NT2/D1 (cell line): ENCODE results near the gene PHTF2.

ENCODE experiments used
- DNase-seq: peaks from one replicate; pipeline ENCODE4 v3.0.0-alpha.2; 2011; ENCODE audit warnings: low read depth, low spot score
- H3K27me3 ChIP-seq: 2 replicates; pipeline ENCODE4 v1.6.0; 2011; ENCODE audit warnings: mild to moderate bottlenecking; ENCODE audit not compliant: insufficient read length, insufficient read depth
- H3K36me3 ChIP-seq: 2 replicates; pipeline ENCODE4 v1.6.1; 2011; ENCODE audit warnings: mild to moderate bottlenecking, low read length, mixed read lengths; ENCODE audit not compliant: insufficient read depth, insufficient read length
- H3K4me1 ChIP-seq: 2 replicates; pipeline ENCODE4 v1.5.1; 2011; ENCODE audit not compliant: insufficient read depth, insufficient read length
- H3K4me3 ChIP-seq: 2 replicates; pipeline ENCODE4 v1.5.1; 2011; ENCODE audit warnings: low read depth; ENCODE audit not compliant: insufficient read length
- H3K9ac ChIP-seq: 2 replicates; pipeline ENCODE4 v1.6.0; 2011; ENCODE audit warnings: low read depth; ENCODE audit not compliant: insufficient read length
- H3K9me3 ChIP-seq: 2 replicates; pipeline ENCODE4 v1.5.1; 2011; ENCODE audit warnings: mild to moderate bottlenecking, low read length; ENCODE audit not compliant: insufficient read depth
- SUZ12 ChIP-seq: IDR thresholded peaks from 2 replicates; pipeline ENCODE4 v1.6.1; 2011; ENCODE audit not compliant: insufficient read length, insufficient read depth; ENCODE audit errors: extremely low read depth
- YY1 ChIP-seq: IDR thresholded peaks from 2 replicates; pipeline ENCODE4 v1.6.1; 2011; ENCODE audit not compliant: insufficient read length, insufficient read depth
- ZNF274 ChIP-seq: IDR thresholded peaks from 2 replicates; pipeline ENCODE4 v1.6.1; 2011; ENCODE audit warnings: mild to moderate bottlenecking, low read depth, low read length

PHTF2 gene

GRCh38 chr7:77912293-77912692 is 113.7 kb downstream of the PHTF2 start:
- Histone ChIP-seq H3K4me3 (no peak overlapping the region), H3K9ac (no peak overlapping the region), H3K27me3 (no peaks in the 10 kb centered on the region), H3K4me1 (no peaks in the 10 kb centered on the region), H3K9me3 (no peaks in the 10 kb centered on the region), H3K36me3 (no peaks in the 10 kb centered on the region)
- no peak for DNase-seq
- TF ChIP-seq YY1 (no peak), ZNF274 (no peak), SUZ12 (no peak)

DNA sequence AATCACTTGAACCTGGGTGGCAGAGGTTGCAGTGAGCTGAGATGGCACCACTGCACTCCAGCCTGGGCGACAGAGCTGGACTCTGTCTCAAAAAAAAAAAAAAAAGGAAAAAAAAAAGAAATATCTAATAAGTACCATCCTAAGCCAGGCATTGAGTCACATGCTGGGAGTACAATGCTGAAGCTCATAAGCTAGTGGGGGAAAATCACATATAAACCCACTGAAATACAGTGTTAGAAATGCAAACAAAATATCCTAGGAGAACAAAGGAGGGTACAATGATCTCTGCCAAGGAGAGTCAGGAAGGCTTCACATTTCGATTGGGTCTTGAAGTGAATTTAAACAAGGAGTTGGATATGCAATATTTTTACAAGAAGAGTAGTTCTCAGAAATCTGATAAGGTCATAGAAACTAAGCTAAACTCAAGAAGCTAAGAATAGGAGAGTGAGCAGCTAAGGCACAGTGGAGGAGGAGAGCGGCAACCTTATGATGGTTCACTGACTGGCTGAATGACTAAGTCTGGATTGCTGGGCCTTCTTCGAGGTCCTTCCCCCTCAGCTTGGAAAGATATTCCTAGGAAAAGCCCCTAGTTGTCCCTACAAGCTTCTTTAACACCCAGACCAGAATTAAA is 115.5 kb downstream of the PHTF2 start:
- DNase-seq: no peak
- Histone ChIP-seq H3K36me3 (no peaks in the 10 kb centered on the region), H3K4me1 (no peaks in the 10 kb centered on the region), H3K9ac (no peak overlapping the region), H3K4me3 (no peak overlapping the region), H3K9me3 (no peaks in the 10 kb centered on the region), H3K27me3 (no peaks in the 10 kb centered on the region)
- TF ChIP-seq YY1 (no peak), SUZ12 (no peak), ZNF274 (no peak)

- Histone ChIP-seq H3K4me1 (no peaks in the 10 kb centered on the region), H3K4me3 (no peak overlapping the region), H3K27me3 (no peaks in the 10 kb centered on the region), H3K9ac (no peak overlapping the region), H3K36me3 (no peaks in the 10 kb centered on the region), H3K9me3 (no peaks in the 10 kb centered on the region)
- no peak for TF ChIP-seq YY1
- no peak for TF ChIP-seq ZNF274
- no peak for TF ChIP-seq SUZ12
- no peak for DNase-seq
Measured at GRCh38 chr7:77917500-77918262, 119.1 kb downstream of the PHTF2 start.

DNA sequence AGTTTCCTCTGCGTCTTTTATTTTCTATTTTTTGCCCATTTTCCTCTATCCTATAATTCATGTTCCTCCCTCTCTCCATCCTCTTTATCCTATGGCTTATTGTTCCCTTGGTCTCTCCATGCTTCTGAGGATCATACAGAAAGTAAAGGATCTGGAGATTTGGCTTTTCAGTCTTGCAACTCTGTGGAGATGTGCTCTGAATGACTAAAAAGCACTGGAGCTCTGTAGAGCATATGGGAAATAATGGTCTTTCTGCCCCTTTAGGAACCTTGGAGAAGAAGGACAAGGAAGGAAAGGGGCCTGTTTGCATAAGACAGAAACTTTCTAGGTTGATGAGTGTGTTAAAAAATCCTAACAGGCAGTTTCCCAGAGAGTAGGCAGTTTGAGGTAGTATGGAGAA is 120.1 kb downstream of the PHTF2 start:
- H3K9me3 ChIP-seq: no peaks in the 10 kb centered on the region
- no peaks in the 10 kb centered on the region for H3K27me3 ChIP-seq
- no peak overlapping the region for H3K4me3 ChIP-seq
- no peak overlapping the region for H3K9ac ChIP-seq
- H3K36me3 ChIP-seq: no peaks in the 10 kb centered on the region
- no peak for DNase-seq
- no peak for TF ChIP-seq YY1
- no peak for TF ChIP-seq SUZ12
- TF ChIP-seq ZNF274: no peak
- H3K4me1 ChIP-seq: no peaks in the 10 kb centered on the region

- H3K4me1 ChIP-seq: no peaks in the 10 kb centered on the region
Measured at GRCh38 chr7:77923419-77923818, 124.8 kb downstream of the PHTF2 start.

GRCh38 chr7:77930496-77930895 is 131.9 kb downstream of the PHTF2 start:
- Histone ChIP-seq H3K4me3 (no peak overlapping the region), H3K9me3 (no peaks in the 10 kb centered on the region), H3K36me3 (no peaks in the 10 kb centered on the region), H3K4me1 (no peaks in the 10 kb centered on the region), H3K9ac (no peak overlapping the region), H3K27me3 (no peaks in the 10 kb centered on the region)
- DNase-seq: no peak
- no peak for TF ChIP-seq ZNF274
- no peak for TF ChIP-seq SUZ12
- no peak for TF ChIP-seq YY1

More at GRCh38 chr7:77923419-77923818, 124.8 kb downstream of the PHTF2 start:
- Histone ChIP-seq H3K9ac (no peak overlapping the region), H3K9me3 (no peaks in the 10 kb centered on the region), H3K4me3 (no peak overlapping the region), H3K36me3 (no peaks in the 10 kb centered on the region), H3K27me3 (no peaks in the 10 kb centered on the region)
- TF ChIP-seq YY1 (no peak), SUZ12 (no peak), ZNF274 (no peak)
- no peak for DNase-seq

DNA sequence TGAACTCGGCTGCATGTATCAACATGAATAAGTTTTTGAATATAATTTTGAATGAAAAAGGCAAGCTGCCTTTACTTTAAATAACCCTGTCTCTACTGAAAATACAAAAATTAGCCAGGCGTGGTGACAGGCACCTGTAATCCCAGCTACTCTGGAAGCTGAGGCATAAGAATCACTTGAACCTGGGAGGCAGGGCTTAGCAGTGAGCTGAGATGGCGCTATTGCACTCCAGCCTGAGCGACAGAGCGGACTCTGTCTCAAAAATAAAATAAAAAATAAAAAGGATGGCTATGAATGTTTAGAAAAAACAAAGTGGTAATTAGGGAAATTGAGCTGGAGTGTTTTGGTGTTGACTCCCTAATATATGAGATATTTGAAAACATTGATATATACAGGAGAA is 133.3 kb downstream of the PHTF2 start:
- TF ChIP-seq YY1: no peak
- TF ChIP-seq ZNF274: no peak
- TF ChIP-seq SUZ12: no peak
- no peak for DNase-seq
- Histone ChIP-seq H3K4me1 (no peaks in the 10 kb centered on the region), H3K4me3 (no peak overlapping the region), H3K9ac (no peak overlapping the region), H3K27me3 (no peaks in the 10 kb centered on the region), H3K9me3 (no peaks in the 10 kb centered on the region), H3K36me3 (no peaks in the 10 kb centered on the region)
